GM21447 (cell line): Measurements from ENCODE around the gene STOM.

ENCODE experiments used
- ATAC-seq: cut with Tn5 transposase; IDR thresholded peaks from one replicate; pipeline ENCODE4 v1.9.1; 2021; ENCODE audit not compliant: unreplicated experiment

Gene STOM

DNA sequence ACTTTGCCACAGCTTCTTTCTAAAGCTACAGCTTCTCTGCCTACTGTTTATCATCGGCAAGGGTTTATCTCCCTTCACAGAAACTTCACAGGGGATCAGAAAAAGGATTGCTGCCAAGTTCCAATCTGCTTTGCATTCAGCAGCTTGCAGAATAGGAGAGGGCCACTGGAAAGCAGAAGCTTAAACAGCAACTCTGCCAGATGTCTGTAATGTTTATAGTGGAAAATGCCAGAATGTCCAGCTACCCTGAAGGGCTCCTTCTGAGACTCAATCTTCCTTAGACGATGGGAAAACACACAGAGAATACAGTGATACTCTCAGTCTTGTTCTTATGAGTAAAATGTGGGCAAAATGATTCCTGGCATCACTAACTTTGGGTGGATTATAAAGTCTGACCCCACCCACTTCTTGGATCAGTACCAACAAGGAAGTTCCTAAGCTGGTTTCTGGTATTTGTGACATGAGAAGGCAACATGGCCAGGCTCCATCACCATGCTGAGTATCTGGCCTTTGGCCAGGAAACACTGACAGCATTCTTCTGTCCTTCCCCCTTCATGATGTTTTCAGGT lies 19.0 kb downstream of the STOM start:
- no peak for ATAC-seq

DNA sequence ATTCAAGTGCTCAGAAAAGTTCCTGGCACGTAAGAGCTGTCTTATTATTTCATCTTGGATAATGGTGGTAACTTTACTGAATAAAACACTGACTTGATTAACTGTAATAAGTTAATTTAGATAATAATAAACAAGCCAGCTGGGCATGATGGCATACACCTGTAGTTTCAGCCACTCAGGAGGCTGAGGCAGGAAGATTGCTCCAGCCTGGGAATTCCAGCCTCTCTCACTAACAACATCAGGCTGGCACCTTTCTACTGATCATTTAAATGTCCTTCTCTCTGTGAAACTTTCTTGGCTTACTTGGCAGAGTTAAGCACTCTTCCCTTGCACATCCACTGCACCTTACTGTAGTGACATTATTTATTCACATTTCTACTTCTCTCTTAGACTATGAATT lies 20.0 kb downstream of the STOM start:
- no peak for ATAC-seq

DNA sequence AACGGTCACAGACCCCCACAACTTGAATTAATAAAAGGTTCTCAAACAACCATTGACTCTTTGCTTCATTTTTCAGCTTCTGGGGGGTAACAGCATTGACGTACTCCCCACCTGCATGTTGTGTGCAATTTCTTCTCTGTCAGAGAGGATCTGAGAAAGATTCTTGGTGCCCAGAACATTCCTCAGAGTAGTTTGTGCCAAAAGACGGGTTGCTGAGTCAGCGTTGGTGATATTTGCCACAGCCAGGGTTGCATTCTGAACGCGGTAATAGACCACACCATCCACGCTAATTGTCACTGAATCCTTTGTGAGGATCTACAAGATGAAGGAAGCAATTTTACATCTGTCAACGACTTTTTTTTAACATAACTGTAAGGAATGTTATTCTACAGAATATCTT lies 21.0 kb downstream of the STOM start:
- no peak for ATAC-seq

DNA sequence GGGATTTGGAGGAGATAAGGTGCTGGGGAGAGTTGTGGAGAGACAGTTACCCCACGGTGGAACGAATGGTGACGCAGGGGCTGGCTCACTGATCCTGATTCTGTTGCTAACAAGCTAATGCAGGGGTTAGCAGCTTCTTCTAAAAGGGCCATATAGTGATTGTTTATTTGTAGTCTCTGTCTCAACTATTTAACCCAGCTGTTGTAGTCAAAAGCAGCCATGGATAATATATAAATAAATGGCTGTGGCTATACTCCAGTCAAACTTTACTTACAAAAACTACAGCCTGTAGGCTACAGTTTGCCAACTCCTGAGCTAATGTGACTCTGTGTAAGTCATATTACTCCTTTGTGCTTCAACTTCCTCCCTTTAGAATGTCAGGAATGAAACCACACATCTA lies 21.8 kb downstream of the STOM start:
- no peak for ATAC-seq

DNA sequence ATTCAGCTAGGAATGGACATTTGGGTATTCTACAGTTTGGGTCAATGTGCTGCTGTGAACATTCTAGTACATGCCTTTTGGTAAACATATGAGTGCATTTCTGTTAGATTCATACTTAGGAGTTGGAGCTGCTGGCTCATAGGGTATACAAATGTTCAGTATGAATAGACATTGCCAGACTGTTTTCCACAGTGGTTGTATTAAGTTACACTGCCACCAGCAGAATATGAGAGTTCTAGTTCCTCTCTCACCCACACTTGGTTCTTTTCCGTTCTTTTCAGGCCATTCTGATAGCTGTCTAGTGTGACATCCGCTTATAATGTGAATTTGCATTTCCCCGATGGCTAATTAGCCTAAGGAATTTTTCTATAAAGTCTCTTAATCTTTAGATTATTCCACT lies 25.0 kb downstream of the STOM start:
- ATAC-seq = no peak

DNA sequence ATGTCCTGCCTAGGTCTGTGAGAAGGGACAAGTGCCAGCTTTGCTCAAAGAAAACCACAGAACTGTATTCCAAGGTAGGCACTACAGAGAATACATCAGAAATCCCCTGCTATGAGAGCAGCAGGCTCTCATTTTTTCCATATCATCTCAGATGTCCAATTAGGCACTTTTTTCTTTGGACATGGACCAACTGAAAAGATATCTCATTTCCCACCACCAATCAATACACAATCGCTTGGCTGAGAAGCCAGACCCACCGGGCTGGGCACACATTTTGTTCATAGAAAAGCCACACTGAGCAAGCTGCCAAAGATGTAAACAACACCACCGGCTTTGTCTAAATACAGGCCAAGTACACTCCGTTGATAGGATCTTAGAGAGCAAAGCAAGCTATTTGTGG lies 25.9 kb downstream of the STOM start:
- ATAC-seq = no peak

DNA sequence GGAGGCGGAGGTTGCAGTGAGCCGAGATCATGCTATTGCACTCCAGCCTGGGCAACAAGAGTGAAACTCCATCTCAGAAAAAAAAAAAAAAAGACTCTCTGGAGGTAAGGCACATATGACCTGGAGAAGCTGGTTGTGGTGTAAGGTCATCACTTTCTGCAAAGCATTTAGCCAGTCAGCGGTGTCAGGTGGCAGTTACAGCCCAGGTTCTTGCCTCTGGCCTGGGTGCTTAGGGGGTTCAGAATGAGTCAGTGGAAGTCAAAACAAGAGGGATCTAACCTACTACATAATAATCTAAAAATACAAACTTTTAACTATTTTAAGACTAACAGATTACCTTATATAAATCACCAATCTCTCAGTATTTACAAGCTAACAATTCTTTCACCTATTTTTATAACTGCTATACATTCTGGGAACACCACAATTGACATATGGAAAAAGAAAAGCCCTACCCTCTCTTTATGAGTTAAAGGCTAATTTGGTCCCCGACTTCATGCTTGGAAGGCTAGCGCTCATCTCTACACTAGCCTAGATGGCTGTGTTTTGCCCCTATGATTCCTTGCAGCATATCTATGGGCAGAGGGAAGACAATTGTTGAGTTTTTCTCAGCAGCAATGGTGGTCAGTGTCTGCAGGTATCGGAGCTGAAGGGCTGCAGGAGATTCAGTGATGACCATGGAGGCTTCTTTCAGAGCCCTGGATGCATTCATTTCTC lies 29.2 kb downstream of the STOM start:
- peak; percentile 87 for ATAC-seq

DNA sequence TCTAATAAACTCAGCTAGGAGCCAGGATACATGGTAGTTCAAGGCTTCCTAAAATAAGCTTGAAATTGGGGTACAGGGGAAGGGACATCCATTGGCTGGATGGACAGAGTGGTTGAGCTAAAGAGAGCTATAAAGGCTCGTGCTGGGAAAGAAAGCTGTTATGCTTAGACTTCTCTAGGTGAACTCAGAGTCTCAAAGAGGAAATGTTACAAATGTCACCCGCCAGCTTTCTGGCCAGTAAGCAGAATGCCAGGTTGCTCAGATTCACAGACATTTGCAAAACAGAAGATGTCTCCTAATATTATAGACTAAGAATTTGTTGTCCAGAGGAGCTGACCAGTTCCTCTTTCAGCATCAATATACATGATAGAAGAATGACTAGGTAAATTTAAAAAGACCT lies 30.6 kb downstream of the STOM start:
- ATAC-seq = no peak

DNA sequence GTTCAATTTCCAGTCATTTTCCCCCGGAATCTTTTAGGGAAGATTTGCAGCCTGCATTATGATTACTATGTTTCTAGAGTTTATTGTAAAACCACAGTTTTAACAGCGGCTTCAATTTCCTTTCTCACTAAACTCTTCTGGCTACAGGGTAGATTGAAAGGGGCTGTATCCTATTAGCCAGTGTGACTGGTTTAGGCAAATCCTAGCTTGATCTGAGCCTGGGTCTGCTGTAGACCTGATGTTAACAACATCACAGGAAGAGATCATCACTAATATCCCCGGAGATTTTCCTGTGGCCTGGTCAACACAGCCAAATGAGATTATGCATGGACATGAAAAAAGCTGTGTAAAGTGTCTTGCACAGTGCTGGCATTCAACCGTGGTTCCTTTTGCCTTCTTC lies 33.4 kb downstream of the STOM start:
- ATAC-seq = no peak

DNA sequence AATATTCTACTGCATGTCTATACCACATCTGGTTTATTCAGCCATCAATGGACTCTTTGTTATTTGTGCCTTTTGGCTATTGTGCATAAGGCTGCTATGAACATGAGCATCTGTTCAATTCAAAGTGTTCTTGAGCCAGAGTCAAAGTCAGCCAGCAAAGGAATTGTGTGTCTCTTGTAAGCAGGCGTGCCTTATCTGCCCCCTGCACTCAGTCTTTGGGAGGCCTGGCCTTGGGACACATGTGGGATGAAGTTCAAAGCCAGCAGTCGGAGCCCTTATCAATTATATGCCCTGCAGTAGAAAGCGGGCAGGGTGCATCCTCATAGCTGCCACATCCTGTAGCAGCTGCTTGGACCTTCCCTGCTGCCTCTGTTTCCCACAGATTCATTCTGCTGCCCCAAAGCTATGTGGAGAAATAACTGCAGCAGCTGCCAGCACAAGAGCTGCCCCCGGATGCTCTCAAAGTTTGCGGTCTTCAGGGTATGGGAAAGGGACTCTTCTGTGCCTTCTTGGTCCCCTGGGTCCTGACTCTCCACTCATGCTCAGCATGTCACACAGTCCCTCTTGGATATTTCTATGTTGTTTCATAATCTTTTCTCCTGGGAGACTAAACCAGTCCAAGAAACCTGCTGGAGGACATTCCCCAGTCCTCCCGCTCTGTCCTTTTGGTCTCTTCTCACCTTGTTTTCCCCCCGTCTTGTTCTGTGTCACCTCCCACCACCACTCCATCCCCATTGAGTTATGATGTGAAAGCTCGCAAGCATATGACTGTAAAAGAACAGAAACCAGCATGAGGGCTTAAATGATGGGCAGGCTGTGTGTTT lies 35.9 kb downstream of the STOM start:
- ATAC-seq = no peak

DNA sequence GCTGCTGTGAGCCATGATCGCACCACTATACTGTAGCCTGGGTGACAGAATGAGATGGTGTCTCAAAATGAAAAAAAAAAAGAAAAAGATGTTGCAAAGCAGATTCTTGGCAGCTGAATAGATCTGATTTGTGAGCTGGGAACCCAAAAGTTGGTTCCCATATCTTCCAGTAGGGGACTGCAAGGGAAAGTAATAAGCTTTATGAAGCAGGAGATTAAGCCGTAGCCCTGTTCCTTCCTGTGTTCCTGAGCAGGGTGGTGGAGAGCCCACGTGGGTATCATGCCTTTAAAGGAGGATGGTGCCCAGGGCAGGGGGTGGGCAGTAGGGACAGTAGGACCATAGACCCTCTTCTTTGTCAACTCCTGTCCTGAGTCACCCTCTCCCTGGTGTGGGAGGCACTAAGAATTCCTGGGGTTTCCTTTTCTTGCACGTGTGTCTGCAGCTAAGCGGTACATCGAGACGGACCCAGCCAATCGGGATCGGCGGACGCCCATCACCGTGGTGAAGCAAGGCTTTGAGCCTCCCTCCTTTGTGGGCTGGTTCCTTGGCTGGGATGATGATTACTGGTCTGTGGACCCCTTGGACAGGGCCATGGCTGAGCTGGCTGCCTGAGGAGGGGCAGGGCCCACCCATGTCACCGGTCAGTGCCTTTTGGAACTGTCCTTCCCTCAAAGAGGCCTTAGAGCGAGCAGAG lies 37.9 kb downstream of the STOM start:
- no peak for ATAC-seq

DNA sequence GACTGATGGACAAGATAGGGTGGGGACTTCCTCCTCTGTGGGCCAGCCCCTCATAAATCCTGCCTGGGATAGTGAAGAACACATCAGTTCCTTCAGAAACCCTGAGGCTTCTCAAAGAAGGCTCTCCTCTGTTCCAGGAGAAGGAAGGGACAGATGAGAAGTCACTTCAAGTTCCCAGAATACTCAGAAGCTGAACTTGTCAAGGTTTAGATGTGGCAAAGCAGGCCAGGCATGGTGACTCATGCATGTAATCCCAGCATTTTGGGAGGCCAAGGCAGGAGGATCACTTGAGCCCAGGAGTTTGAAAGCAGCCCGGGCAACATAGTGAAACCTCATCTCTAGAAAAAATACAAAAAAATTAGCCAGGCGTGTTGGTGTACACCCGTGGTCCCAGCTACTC lies 38.5 kb downstream of the STOM start:
- ATAC-seq = no peak

DNA sequence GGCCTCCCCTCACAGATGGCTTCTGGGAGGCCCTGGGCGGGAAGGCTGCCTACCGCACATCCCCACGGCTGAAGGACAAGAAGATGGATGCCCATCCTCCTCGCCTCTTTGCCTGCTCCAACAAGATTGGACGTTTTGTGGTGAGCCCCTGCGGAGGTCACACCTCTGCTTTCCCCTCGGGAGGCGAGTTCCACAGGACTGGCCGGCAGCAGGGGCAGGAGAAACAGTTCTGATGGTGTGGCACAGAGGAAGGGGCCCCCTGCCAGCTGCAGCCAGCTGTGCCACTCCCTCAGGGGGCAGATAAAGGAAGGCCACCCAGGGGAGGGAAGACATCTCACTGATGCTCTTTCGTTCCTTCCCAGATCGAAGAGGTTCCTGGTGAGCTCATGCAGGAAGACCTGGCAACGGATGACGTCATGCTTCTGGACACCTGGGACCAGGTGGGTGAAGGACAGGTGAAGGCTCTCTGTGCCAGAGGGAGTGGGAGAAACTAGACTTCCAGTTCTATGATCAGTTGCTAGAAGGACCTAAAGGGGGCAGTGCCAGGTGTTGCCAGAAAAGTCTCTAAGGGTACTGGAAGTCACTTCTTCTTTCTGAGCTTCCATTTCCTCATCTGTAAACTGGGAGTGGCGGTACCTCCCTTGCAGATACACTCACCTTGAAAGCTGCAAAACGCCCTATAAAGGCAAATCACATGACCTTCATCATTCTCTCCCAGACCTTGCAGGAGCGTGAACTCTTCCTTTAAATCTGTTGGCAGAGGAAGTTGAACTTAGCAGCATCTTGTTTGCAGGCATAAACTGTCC lies 41.0 kb downstream of the STOM start:
- ATAC-seq = no peak

DNA sequence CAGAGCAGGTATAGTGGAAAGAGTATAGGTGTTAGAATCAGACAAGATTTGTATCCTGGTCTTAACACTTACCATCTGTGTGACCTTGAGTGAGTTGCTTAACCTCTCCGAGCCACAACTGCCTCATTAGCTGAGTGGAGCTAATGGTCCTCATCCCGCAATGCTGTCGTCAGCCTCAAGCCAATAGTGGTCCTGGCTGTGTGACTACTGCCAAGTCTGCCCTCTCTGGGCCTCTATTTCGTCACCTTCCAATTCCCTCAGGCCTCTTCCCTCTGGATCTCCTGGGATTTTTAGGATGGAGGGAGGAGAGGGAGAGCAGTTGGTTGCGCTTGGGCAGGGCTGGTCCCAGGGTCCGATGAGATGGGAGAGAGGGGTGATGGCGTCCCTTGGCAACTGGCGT lies 41.6 kb downstream of the STOM start:
- no peak for ATAC-seq

DNA sequence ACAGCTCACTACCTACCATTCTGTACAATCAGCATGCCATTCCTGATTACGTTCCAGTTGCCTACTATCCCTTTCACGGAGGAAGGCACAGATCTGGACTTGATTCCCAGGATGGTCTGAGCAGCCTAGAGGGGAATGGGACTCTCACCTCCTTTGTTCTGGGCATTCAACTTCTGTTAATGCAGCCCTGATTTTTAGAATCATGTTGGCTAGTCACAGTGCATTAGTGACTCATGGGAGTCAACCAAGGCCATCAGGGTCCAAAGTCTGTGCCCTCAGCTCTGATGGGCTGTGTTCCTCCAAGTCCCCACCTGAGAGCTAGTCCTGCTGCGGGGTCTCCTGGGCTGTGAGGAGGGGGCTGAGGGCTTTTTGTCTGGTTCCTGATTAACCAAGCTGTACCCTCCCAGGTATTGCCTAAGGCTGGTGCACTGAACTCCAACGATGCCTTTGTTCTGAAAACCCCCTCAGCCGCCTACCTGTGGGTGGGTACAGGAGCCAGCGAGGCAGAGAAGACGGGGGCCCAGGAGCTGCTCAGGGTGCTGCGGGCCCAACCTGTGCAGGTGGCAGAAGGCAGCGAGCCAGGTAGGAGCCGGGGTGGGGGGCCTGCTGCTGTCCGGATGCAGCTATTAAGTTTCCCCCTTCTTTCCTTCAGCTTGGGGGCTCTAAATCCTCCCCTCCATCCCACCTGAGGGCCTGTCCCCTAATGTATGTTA lies 43.0 kb downstream of the STOM start:
- no peak for ATAC-seq

DNA sequence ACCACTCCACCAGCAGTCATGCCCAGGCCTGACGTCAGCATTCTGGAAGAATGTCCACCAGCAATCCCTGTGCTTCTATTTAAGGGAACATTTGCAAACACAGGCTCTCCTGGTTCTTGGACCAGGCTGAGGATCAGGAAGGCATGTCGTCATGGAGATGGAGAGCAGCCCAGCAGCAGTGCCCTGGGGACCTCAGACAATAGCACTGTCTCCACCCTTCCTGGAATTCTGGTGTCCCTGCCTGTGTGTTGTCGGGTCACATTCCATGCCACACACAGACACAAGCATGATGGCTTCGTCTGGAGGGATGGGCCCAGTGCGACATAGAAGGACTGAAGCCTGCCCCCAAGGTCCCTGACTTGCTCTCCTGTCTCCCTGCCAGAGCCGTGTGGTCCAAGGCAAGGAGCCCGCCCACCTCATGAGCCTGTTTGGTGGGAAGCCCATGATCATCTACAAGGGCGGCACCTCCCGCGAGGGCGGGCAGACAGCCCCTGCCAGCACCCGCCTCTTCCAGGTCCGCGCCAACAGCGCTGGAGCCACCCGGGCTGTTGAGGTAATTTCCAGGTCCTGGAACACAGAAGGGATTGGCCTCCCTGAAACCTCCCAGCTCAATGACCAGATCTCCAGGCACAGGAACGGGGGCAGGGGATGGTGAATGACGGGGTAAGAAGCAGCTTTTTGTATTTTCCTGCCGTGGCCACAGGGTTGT lies 43.8 kb downstream of the STOM start:
- ATAC-seq = no peak

DNA sequence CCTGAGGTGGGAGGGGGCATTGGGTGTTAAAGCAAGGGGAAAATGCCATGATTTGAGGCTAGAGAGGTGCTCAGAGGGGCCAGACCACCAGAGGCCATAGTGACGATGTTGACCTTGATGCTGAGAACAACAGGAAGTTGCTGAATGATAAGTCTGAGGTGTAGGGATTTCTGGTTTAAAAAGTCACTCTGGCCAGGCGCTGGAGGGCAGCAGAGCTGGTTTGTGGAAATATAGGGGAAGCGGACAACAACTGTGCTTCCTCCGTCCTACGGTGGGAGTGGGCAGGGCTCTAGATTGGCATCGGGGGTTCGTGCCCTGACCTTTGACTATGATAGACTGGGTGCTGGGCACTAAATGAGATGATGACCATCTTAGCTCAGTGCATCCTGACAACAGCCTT lies 44.7 kb downstream of the STOM start:
- ATAC-seq = no peak

DNA sequence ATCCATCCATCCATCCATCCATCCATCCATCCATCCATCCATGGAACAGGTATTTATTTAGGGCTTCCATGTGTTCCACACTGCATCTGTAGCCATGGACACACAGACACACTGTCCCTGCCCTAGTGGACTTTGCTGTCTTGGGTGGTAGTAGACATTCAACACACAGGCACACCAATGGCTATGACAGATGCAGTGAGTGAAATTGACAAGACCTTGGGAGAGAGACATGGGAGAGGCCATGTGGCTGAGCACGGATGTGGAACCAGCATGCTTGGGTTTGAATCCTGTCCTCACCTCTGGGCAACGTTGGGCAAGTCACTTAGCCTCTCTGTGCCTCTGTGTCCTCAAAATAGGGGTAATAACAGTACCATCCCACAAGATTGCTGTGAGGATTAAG lies 45.3 kb downstream of the STOM start:
- no peak for ATAC-seq

DNA sequence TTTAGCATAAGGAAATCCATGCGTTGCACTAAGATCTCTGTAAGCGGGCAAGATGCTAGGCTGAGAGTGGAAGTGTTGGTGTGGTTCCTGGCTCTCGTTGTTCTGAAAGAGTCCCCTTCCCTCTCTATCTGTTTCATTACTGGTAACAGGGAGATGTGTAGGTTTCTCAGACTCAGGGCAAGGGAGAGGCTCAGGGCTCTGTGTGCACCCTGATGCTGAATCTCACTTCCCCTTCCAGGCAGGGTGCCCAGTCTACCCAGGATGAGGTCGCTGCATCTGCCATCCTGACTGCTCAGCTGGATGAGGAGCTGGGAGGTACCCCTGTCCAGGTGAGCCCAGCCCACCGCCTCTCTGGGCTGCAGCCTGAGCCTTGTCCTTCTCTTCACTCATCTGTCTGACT lies 45.7 kb downstream of the STOM start:
- ATAC-seq = no peak
